Upper lobe of right lung (tissue), 1 donor: ENCODE measurements around the gene GRID2. TPM values are rescaled to one million over a fixed set of nuclear protein-coding genes. Genes with fewer than 3 reads are reported as not detected.

Experiments
- ATAC-seq: fragments of 200-7000 bp; cut with Tn5 transposase; one replicate; pipeline ENCODE4 v1.9.1; 2020; ENCODE audit warnings: mild to moderate bottlenecking, moderate library complexity
- DNase-seq: peaks from one replicate; pipeline ENCODE4 v3.0.0-alpha.2; 2020
- H3K27ac ChIP-seq: fragments of 200-600 bp; one replicate; pipeline ENCODE4 v1.8.0; 2022
- H3K27me3 ChIP-seq: fragments of 200-600 bp; one replicate; pipeline ENCODE4 v1.8.0; 2022; ENCODE audit warnings: mild to moderate bottlenecking
- H3K36me3 ChIP-seq: fragments of 200-600 bp; one replicate; pipeline ENCODE4 v1.8.0; 2022
- H3K4me1 ChIP-seq: fragments of 200-600 bp; one replicate; pipeline ENCODE4 v1.8.0; 2022
- H3K4me3 ChIP-seq: fragments of 200-600 bp; one replicate; pipeline ENCODE4 v1.8.0; 2022; ENCODE audit warnings: mild to moderate bottlenecking
- H3K9me3 ChIP-seq: fragments of 200-600 bp; one replicate; pipeline ENCODE4 v1.8.0; 2022
- CTCF ChIP-seq: fragments of 200-600 bp; IDR thresholded peaks from one replicate; pipeline ENCODE4 v1.8.0; 2022; ENCODE audit warnings: antibody characterized with exemption
- intact Hi-C: fragments of 100-400 bp; cut with DNase I; formaldehyde crosslinking; loops from one replicate; pipeline ENCODE4 v1.11.0; 2022
- total RNA-seq: library from RNA; stranded (reverse); fragmentation: NEBNext Ultra II Directional; extraction: Animal tissue kit (Norgen Biotek cat#: 25700); gene quantifications from one replicate; pipeline ENCODE4 v1.2.1, GENCODE V29; 2021
- donor health status: DM: no; HTN: yes; CAD: no; lungs with severe emphysema.

Gene GRID2
- total RNA-seq, 1 donor from 2014 or later: not detected

- Histone ChIP-seq H3K36me3 (no peaks in the 10 kb centered on the region), H3K27ac (no peak overlapping the region), H3K4me3 (no peak overlapping the region), H3K9me3 (no peaks in the 10 kb centered on the region), H3K4me1 (no peaks in the 10 kb centered on the region), H3K27me3 (no peaks in the 10 kb centered on the region)
- intact Hi-C loops: no loop called here
- TF ChIP-seq CTCF: no peak
- DNase-seq: no peak
- ATAC-seq: no peak
Measured at GRCh38 chr4:92789741-92790140, 486.0 kb downstream of the GRID2 start.

GRCh38 chr4:92791871-92792440 is 488.2 kb downstream of the GRID2 start:
- DNase-seq (no peak), ATAC-seq (no peak)
- no peak overlapping the region for H3K27ac ChIP-seq
- no peaks in the 10 kb centered on the region for H3K9me3 ChIP-seq
- H3K4me1 ChIP-seq: no peaks in the 10 kb centered on the region
- intact Hi-C loops: no loop called here
- H3K27me3 ChIP-seq: no peaks in the 10 kb centered on the region
- no peaks in the 10 kb centered on the region for H3K36me3 ChIP-seq
- TF ChIP-seq CTCF: no peak
- H3K4me3 ChIP-seq: no peak overlapping the region

- DNase-seq (no peak), ATAC-seq (no peak)
- intact Hi-C loops: no loop called here
- H3K27me3 ChIP-seq: no peaks in the 10 kb centered on the region
- H3K36me3 ChIP-seq: no peaks in the 10 kb centered on the region
- no peak overlapping the region for H3K4me3 ChIP-seq
- no peak overlapping the region for H3K27ac ChIP-seq
- no peaks in the 10 kb centered on the region for H3K4me1 ChIP-seq
- TF ChIP-seq CTCF: no peak
- H3K9me3 ChIP-seq: no peaks in the 10 kb centered on the region
Measured at GRCh38 chr4:92809381-92809780, 505.6 kb downstream of the GRID2 start.

GRCh38 chr4:92812652-92813051 is 508.9 kb downstream of the GRID2 start:
- intact Hi-C loops: no loop called here
- no peak for ATAC-seq
- H3K27ac ChIP-seq: no peak overlapping the region
- TF ChIP-seq CTCF: no peak
- DNase-seq: no peak
- no peaks in the 10 kb centered on the region for H3K9me3 ChIP-seq
- no peaks in the 10 kb centered on the region for H3K36me3 ChIP-seq
- H3K4me3 ChIP-seq: no peak overlapping the region
- no peaks in the 10 kb centered on the region for H3K27me3 ChIP-seq
- no peaks in the 10 kb centered on the region for H3K4me1 ChIP-seq

- Histone ChIP-seq H3K27me3 (no peaks in the 10 kb centered on the region), H3K36me3 (no peaks in the 10 kb centered on the region), H3K4me3 (no peak overlapping the region), H3K9me3 (no peaks in the 10 kb centered on the region), H3K4me1 (no peaks in the 10 kb centered on the region), H3K27ac (no peak overlapping the region)
- DNase-seq (no peak), ATAC-seq (no peak)
- intact Hi-C loops: no loop called here
- TF ChIP-seq CTCF: no peak
Measured at GRCh38 chr4:92814677-92815076, 510.9 kb downstream of the GRID2 start.

GRCh38 chr4:92825256-92825655 is 521.5 kb downstream of the GRID2 start:
- intact Hi-C loops: no loop called here

More at GRCh38 chr4:92825256-92825655, 521.5 kb downstream of the GRID2 start:
- no peak overlapping the region for H3K4me3 ChIP-seq
- H3K9me3 ChIP-seq: no peaks in the 10 kb centered on the region
- H3K27me3 ChIP-seq: no peaks in the 10 kb centered on the region
- H3K36me3 ChIP-seq: no peaks in the 10 kb centered on the region
- no peak overlapping the region for H3K27ac ChIP-seq
- ATAC-seq (no peak), DNase-seq (no peak)
- no peak for TF ChIP-seq CTCF
- H3K4me1 ChIP-seq: no peaks in the 10 kb centered on the region
